Spleen (tissue), 7 donors: ENCODE results near the gene SLC8B1.

ENCODE experiments used
- POLR2A ChIP-seq, 3 donors: fragments of 450-650 bp; IDR thresholded peaks; one replicate each; pipeline ENCODE4 v1.5.1; 2017; ENCODE audit warnings: antibody characterized with exemption in 3 of 3, mild to moderate bottlenecking in 1 of 3
- POLR2AphosphoS5 ChIP-seq, 3 donors: sonication (generic); formaldehyde crosslinking; IDR thresholded peaks; one replicate each; pipeline ENCODE4 v1.5.1; 2017; ENCODE audit warnings: antibody characterized with exemption in 3 of 3
- TF ChIP-seq, protein P1 (sequence below), 11 experiments: fragments of 200-600 bp in 7 of 11; fragments of 450-650 bp in 4 of 11; sonication (generic) in 4 of 11; IDR thresholded peaks in 8 of 11; conservative IDR thresholded peaks in 3 of 11; 1 replicate in 7 of 11; 2 replicates in 4 of 11; pipeline versions ENCODE4 v1.4.0 to v1.8.0; 2016 to 2021; ENCODE audit warnings: antibody characterized with exemption in 11 of 11, inconsistent platforms in 4 of 11, mild to moderate bottlenecking in 1 of 11
- donor health status: DM: no; HTN: no; CAD: no; lungs with moderate emphysema.
- donor health status: DM: no; HTN: no; CAD: no.
- donor health status: DM: no; HTN: no; CAD: no.

DNA sequence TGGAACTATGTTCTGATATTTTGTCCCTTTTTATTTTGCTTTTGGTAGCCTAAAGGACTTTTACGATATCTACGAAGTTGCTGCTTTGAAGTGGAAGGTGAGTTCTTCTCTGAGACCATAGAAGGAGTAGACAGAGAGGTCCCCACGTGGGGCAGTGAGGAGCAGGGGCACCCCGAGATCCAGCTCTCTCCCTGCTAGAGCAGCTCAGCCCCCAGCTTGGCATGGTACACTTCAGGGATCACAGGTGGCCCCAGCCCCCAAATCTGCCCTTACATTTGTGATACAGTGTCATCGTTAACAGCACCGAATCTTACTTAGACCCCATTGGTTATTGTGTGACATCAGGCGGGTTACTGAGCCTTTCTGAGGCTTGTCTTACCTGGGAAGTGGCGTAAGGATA lies 56.8 kb downstream of the SLC8B1 start:
- TF ChIP-seq POLR2A (IDR thresholded peaks at IDR 0.05) (no peak), POLR2AphosphoS5 (IDR thresholded peaks at IDR 0.05) (no peak)
- TF ChIP-seq, protein P1, sequence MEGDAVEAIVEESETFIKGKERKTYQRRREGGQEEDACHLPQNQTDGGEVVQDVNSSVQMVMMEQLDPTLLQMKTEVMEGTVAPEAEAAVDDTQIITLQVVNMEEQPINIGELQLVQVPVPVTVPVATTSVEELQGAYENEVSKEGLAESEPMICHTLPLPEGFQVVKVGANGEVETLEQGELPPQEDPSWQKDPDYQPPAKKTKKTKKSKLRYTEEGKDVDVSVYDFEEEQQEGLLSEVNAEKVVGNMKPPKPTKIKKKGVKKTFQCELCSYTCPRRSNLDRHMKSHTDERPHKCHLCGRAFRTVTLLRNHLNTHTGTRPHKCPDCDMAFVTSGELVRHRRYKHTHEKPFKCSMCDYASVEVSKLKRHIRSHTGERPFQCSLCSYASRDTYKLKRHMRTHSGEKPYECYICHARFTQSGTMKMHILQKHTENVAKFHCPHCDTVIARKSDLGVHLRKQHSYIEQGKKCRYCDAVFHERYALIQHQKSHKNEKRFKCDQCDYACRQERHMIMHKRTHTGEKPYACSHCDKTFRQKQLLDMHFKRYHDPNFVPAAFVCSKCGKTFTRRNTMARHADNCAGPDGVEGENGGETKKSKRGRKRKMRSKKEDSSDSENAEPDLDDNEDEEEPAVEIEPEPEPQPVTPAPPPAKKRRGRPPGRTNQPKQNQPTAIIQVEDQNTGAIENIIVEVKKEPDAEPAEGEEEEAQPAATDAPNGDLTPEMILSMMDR (IDR thresholded peaks at IDR 0.05 in 8 of 11, conservative IDR thresholded peaks at IDR 0.05 in 3 of 11): no peak
